ENCODE data around the gene DIAPH2.

DIAPH2 gene

GRCh38 chrX:96792047-96792446, 107.4 kb downstream of the DIAPH2 start:
- no peak for DNase-seq (ENCODE audit: low read depth)
- no peak overlapping the region for H3K4me3 ChIP-seq (ENCODE audit: low read length)
- no peak for TF ChIP-seq CTCF (conservative IDR thresholded peaks at IDR 0.05; ENCODE audit: low read depth, low read length)

- DNase-seq (ENCODE audit: low read depth): no peak
- H3K4me3 ChIP-seq (ENCODE audit: low read length): no peak overlapping the region
- no peak for TF ChIP-seq CTCF (conservative IDR thresholded peaks at IDR 0.05; ENCODE audit: low read depth, low read length)
These were observed 114.3 kb downstream of the DIAPH2 start for GRCh38 chrX:96798982-96799381.

- no peak for TF ChIP-seq CTCF (conservative IDR thresholded peaks at IDR 0.05; ENCODE audit: low read depth, low read length)
- no peak for DNase-seq (ENCODE audit: low read depth)
- H3K4me3 ChIP-seq (ENCODE audit: low read length): no peak overlapping the region
These were observed 122.7 kb downstream of the DIAPH2 start for GRCh38 chrX:96807318-96807717.

- H3K4me3 ChIP-seq (ENCODE audit: low read length): no peak overlapping the region
- DNase-seq (ENCODE audit: low read depth): no peak
- no peak for TF ChIP-seq CTCF (conservative IDR thresholded peaks at IDR 0.05; ENCODE audit: low read depth, low read length)
These were observed 136.3 kb downstream of the DIAPH2 start for GRCh38 chrX:96820935-96821334.

- no peak overlapping the region for H3K4me3 ChIP-seq (ENCODE audit: low read length)
- DNase-seq (ENCODE audit: low read depth): no peak
- TF ChIP-seq CTCF (conservative IDR thresholded peaks at IDR 0.05; ENCODE audit: low read depth, low read length): no peak
These were observed 139.5 kb downstream of the DIAPH2 start for GRCh38 chrX:96824166-96824565.

- DNase-seq (ENCODE audit: low read depth): no peak
- H3K4me3 ChIP-seq (ENCODE audit: low read length): no peak overlapping the region
- no peak for TF ChIP-seq CTCF (conservative IDR thresholded peaks at IDR 0.05; ENCODE audit: low read depth, low read length)
These were observed 148.7 kb downstream of the DIAPH2 start for GRCh38 chrX:96833333-96833732.

- no peak overlapping the region for H3K4me3 ChIP-seq (ENCODE audit: low read length)
- TF ChIP-seq CTCF (conservative IDR thresholded peaks at IDR 0.05; ENCODE audit: low read depth, low read length): no peak
- DNase-seq (ENCODE audit: low read depth): no peak
These were observed 149.5 kb downstream of the DIAPH2 start for GRCh38 chrX:96834137-96834536.

Measured in retinal pigment epithelial cell (primary cell).